ENCODE results near the gene PCBP3.

GRCh38 chr21:45838634-45839033, 195.1 kb downstream of the PCBP3 start:
- TF ChIP-seq CTCF (IDR thresholded peaks at IDR 0.05; ENCODE audit: low read length) (no peak), EZH2 (optimal IDR thresholded peaks at IDR 0.05; ENCODE audit: low read depth, low read length) (no peak)

Measured in MM.1S (cell line).